Thyroid gland (tissue), 4 donors: ENCODE measurements around the gene TBC1D23.

ENCODE experiments used
- CTCF ChIP-seq, 6 experiments: fragments of 200-600 bp in 3 of 6; fragments of 450-650 bp in 3 of 6; sonication (generic) in 3 of 6; IDR thresholded peaks; one replicate each; pipeline ENCODE4 v1.5.1; 2016 to 2019; ENCODE audit warnings: antibody characterized with exemption in 6 of 6, mild to moderate bottlenecking in 2 of 6, inconsistent platforms in 1 of 6, moderate library complexity in 1 of 6
- POLR2A ChIP-seq, 2 donors: fragments of 450-650 bp; IDR thresholded peaks; one replicate each; pipeline ENCODE4 v1.6.1; 2017; ENCODE audit warnings: antibody characterized with exemption in 2 of 2, mild to moderate bottlenecking in 2 of 2, moderate library complexity in 1 of 2

DNA sequence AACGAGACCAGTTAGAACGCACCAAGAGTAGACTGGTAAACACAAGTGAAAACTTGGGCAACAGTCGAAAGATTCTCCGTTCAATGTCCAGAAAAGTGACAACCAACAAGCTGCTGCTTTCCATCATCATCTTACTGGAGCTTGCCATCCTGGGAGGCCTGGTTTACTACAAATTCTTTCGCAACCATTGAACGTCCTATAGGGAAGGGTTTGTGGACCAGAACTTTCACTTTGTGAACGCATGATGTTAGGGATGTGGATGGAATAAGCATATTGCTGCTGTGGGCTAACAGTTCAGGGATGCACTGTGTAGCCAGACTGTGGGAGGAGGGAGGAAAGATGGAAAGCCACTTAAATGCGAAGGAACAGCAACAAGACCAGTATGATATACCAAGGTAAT lies 34.9 kb upstream of the TBC1D23 start:
- no peak for TF ChIP-seq CTCF (IDR thresholded peaks at IDR 0.05)
- TF ChIP-seq POLR2A (IDR thresholded peaks at IDR 0.05) = no peak
